Measurements from ENCODE around the gene CSMD2.

DNA sequence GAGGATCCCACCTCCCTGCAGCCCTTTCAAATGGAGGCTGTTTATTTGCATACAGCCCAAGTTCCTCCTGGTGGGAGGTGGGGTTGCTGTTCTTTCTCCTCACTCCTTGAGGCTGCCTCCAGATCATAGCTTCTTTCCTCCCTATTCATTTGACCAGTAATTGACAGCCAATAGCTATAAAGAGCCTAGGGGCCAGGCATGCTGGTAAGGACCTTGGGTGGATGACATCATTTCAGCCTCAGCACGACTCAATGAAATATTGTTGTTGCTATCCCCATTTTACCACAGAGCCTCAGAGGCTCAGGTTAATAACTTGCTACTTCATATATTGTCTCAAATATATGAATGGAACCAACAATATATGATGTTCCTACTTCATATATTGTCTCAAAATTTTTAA lies 661.5 kb downstream of the CSMD2 start:
- TF ChIP-seq, protein P1, sequence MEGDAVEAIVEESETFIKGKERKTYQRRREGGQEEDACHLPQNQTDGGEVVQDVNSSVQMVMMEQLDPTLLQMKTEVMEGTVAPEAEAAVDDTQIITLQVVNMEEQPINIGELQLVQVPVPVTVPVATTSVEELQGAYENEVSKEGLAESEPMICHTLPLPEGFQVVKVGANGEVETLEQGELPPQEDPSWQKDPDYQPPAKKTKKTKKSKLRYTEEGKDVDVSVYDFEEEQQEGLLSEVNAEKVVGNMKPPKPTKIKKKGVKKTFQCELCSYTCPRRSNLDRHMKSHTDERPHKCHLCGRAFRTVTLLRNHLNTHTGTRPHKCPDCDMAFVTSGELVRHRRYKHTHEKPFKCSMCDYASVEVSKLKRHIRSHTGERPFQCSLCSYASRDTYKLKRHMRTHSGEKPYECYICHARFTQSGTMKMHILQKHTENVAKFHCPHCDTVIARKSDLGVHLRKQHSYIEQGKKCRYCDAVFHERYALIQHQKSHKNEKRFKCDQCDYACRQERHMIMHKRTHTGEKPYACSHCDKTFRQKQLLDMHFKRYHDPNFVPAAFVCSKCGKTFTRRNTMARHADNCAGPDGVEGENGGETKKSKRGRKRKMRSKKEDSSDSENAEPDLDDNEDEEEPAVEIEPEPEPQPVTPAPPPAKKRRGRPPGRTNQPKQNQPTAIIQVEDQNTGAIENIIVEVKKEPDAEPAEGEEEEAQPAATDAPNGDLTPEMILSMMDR (IDR thresholded peaks at IDR 0.05; ENCODE audit: low read depth, low read length): no peak
- TF ChIP-seq EZH2phosphoT487 (IDR thresholded peaks at IDR 0.05; ENCODE audit: low read depth): no peak
